H1 (cell line): ENCODE measurements around the gene ZMYM2. TPM values are rescaled to one million over a fixed set of nuclear protein-coding genes. Genes with fewer than 3 reads are reported as not detected.

Experiments
- CTCF ChIA-PET: fragments of 300-600 bp; sonication (Branson Sonifier 250); formaldehyde crosslinking; loops from one replicate; lab custom pipeline; 2021; ENCODE audit not compliant: partially characterized antibody; lab: Charles Lee
- POLR2A ChIA-PET: fragments of 300-600 bp; sonication (Branson Sonifier 250); formaldehyde crosslinking; loops from one replicate; lab custom pipeline; 2021; ENCODE audit warnings: inconsistent platforms; ENCODE audit not compliant: partially characterized antibody; lab: Charles Lee
- DNase-seq, 2 experiments: peaks; one replicate each; pipeline versions ENCODE4 v3.0.0 to v3.0.0-alpha.2; 2010 to 2022; ENCODE audit warnings: low spot score in 2 of 2, low read depth in 1 of 2, mixed read lengths in 1 of 2
- FAIRE-seq: peaks from 2 replicates; lab custom pipeline; 2011; peaks lifted over from hg19 to GRCh38; lab: Jason Lieb, UNC
- H2AFZ ChIP-seq: 2 replicates; pipeline ENCODE4 v1.8.1; 2012; ENCODE audit warnings: low read length, inconsistent platforms
- H2AK5ac ChIP-seq: 2 replicates; pipeline ENCODE4 v1.6.1; 2013; ENCODE audit warnings: low read depth, low read length
- H2BK120ac ChIP-seq: replicated peaks from 2 replicates; pipeline ENCODE3; 2013; ENCODE audit warnings: low read depth, low read length, inconsistent platforms
- H2BK12ac ChIP-seq: 2 replicates; pipeline ENCODE4 v1.6.1; 2013; ENCODE audit warnings: low read depth, low read length
- H2BK15ac ChIP-seq: 2 replicates; pipeline ENCODE4 v1.6.1; 2013; ENCODE audit warnings: low read length
- H2BK20ac ChIP-seq: 2 replicates; pipeline ENCODE4 v1.6.1; 2013; ENCODE audit warnings: low read length
- H2BK5ac ChIP-seq: 2 replicates; pipeline ENCODE4 v1.6.1; 2013; ENCODE audit warnings: low read depth, low read length
- H3K14ac ChIP-seq: 2 replicates; pipeline ENCODE4 v1.6.1; 2013; ENCODE audit warnings: inconsistent platforms; ENCODE audit not compliant: insufficient read length
- H3K18ac ChIP-seq: 2 replicates; pipeline ENCODE4 v1.6.1; 2013; ENCODE audit warnings: low read length; ENCODE audit errors: extremely low read depth
- H3K23ac ChIP-seq: 2 replicates; pipeline ENCODE4 v1.6.1; 2013; ENCODE audit warnings: inconsistent platforms; ENCODE audit not compliant: insufficient read length
- H3K23me2 ChIP-seq: 2 replicates; pipeline ENCODE4 v1.6.1; 2013; ENCODE audit warnings: low read depth, low read length
- H3K27ac ChIP-seq: 2 replicates; pipeline ENCODE4 v1.6.1; 2011; ENCODE audit warnings: low read depth, low read length, inconsistent platforms
- H3K27me3 ChIP-seq, 4 experiments: replicated peaks in 1 of 4; 1 replicate in 1 of 4; 2 replicates in 3 of 4; pipeline versions ENCODE4 v1.6.1 to v1.8.1; 2011 to 2013; ENCODE audit warnings: low read length in 3 of 4, mild to moderate bottlenecking in 3 of 4, inconsistent platforms in 2 of 4, mixed read lengths in 2 of 4, moderate library complexity in 1 of 4; ENCODE audit not compliant: control insufficient read depth in 3 of 4, insufficient read depth in 3 of 4; ENCODE audit errors: extremely low read depth in 1 of 4
- H3K36me3 ChIP-seq, 4 experiments: 2 replicates each; pipeline versions ENCODE4 v1.6.1 to v1.8.1; 2011 to 2013; ENCODE audit warnings: mild to moderate bottlenecking in 4 of 4, low read length in 3 of 4, moderate library complexity in 2 of 4, control low read depth in 1 of 4, inconsistent platforms in 1 of 4; ENCODE audit not compliant: insufficient read depth in 4 of 4, control insufficient read depth in 2 of 4
- H3K4ac ChIP-seq: replicated peaks from 2 replicates; pipeline ENCODE3; 2013; ENCODE audit warnings: low read length, low read depth, mixed read lengths, inconsistent platforms; ENCODE audit not compliant: insufficient read length
- H3K4me1 ChIP-seq, 4 experiments: replicated peaks in 1 of 4; 1 replicate in 1 of 4; 2 replicates in 3 of 4; pipeline versions ENCODE4 v1.6.1 to v1.8.1; 2011 to 2013; ENCODE audit warnings: low read length in 3 of 4, inconsistent platforms in 2 of 4, mixed read lengths in 1 of 4; ENCODE audit not compliant: insufficient read depth in 4 of 4, control insufficient read depth in 3 of 4
- H3K4me2 ChIP-seq, 2 experiments: 2 replicates each; pipeline versions ENCODE4 v1.6.1 to v1.8.1; 2011 to 2013; ENCODE audit warnings: low read depth in 2 of 2, low read length in 2 of 2, control low read depth in 1 of 2, inconsistent platforms in 1 of 2, mild to moderate bottlenecking in 1 of 2; ENCODE audit not compliant: insufficient read depth in 1 of 2
- H3K4me3 ChIP-seq, 4 experiments: fragments of 200-600, 300-600 bp in 1 of 4; sonication (generic), shearing (Covaris generic), sonication (Bioruptor Twin) in 1 of 4; 2 replicates each; pipeline versions ENCODE4 v1.5.1 to v1.8.1; 2011 to 2016; ENCODE audit warnings: low read length in 4 of 4, low read depth in 3 of 4, control low read depth in 2 of 4, inconsistent platforms in 2 of 4, mild to moderate bottlenecking in 2 of 4, mixed read lengths in 1 of 4, moderate library complexity in 1 of 4; ENCODE audit not compliant: insufficient read depth in 2 of 4; ENCODE audit errors: extremely low read depth in 1 of 4
- H3K56ac ChIP-seq: replicated peaks from 2 replicates; pipeline ENCODE3; 2013; ENCODE audit warnings: low read depth, mild to moderate bottlenecking, mixed read lengths, low read length, inconsistent platforms; ENCODE audit not compliant: insufficient read length
- H3K79me1 ChIP-seq: 2 replicates; pipeline ENCODE4 v1.6.1; 2013; ENCODE audit warnings: low read depth, low read length, control low read depth
- H3K79me2 ChIP-seq, 2 experiments: 2 replicates each; pipeline versions ENCODE4 v1.6.1 to v1.8.1; 2012 to 2013; ENCODE audit warnings: low read length in 2 of 2, mild to moderate bottlenecking in 2 of 2, inconsistent platforms in 1 of 2; ENCODE audit not compliant: insufficient read depth in 2 of 2, control insufficient read depth in 1 of 2
- H3K9ac ChIP-seq, 4 experiments: replicated peaks in 1 of 4; 1 replicate in 1 of 4; 2 replicates in 3 of 4; pipeline versions ENCODE4 v1.6.1 to v1.8.1; 2011 to 2013; ENCODE audit warnings: low read depth in 3 of 4, low read length in 3 of 4, control low read depth in 2 of 4, mild to moderate bottlenecking in 2 of 4, moderate library complexity in 2 of 4, inconsistent platforms in 1 of 4; ENCODE audit errors: extremely low read depth in 1 of 4
- H3K9me3 ChIP-seq, 2 experiments: 2 replicates each; pipeline versions ENCODE4 v1.6.1 to v1.8.1; 2012 to 2013; ENCODE audit warnings: mild to moderate bottlenecking in 2 of 2, moderate library complexity in 2 of 2, control low read depth in 1 of 2, inconsistent platforms in 1 of 2, low read depth in 1 of 2, low read length in 1 of 2, mixed read lengths in 1 of 2; ENCODE audit not compliant: insufficient read depth in 2 of 2
- H4K20me1 ChIP-seq, 2 experiments: replicated peaks in 1 of 2; 2 replicates each; pipeline versions ENCODE3 to v1.8.1; 2011 to 2013; ENCODE audit warnings: inconsistent platforms in 2 of 2, low read length in 2 of 2, mild to moderate bottlenecking in 1 of 2; ENCODE audit not compliant: insufficient read depth in 2 of 2, control insufficient read depth in 1 of 2
- H4K5ac ChIP-seq: 2 replicates; pipeline ENCODE4 v1.6.1; 2013; ENCODE audit warnings: low read length, low read depth, mixed read lengths, inconsistent platforms; ENCODE audit not compliant: insufficient read length
- H4K8ac ChIP-seq: 2 replicates; pipeline ENCODE4 v1.8.0; 2013; ENCODE audit warnings: mild to moderate bottlenecking, moderate library complexity, low read length, inconsistent platforms; ENCODE audit not compliant: insufficient read depth; ENCODE audit errors: extremely low read depth
- H4K91ac ChIP-seq: replicated peaks from 2 replicates; pipeline ENCODE3; 2013; ENCODE audit warnings: low read length, mixed read lengths, inconsistent platforms; ENCODE audit not compliant: insufficient read length
- BACH1 ChIP-seq: IDR thresholded peaks from 2 replicates; pipeline ENCODE4 v1.6.1; 2012; ENCODE audit warnings: low read length, improper control_type of control experiment
- CTBP2 ChIP-seq: IDR thresholded peaks from 2 replicates; pipeline ENCODE4 v1.7.0; 2011; ENCODE audit warnings: borderline replicate concordance, mild to moderate bottlenecking, moderate library complexity, mixed read lengths, low read length; ENCODE audit not compliant: insufficient read depth, insufficient read length
- EZH2 ChIP-seq: fragments of 200-600 bp; sonication (generic); IDR thresholded peaks from 2 replicates; pipeline ENCODE4 v1.7.1; 2012; ENCODE audit warnings: low read depth, mild to moderate bottlenecking, moderate library complexity, low read length, inconsistent platforms; ENCODE audit not compliant: severe bottlenecking
- JUND ChIP-seq: IDR thresholded peaks from 2 replicates; pipeline ENCODE4 v1.6.1; 2011; ENCODE audit warnings: mild to moderate bottlenecking, improper control_type of control experiment, low read length
- SAP30 ChIP-seq: fragments of 300-600 bp; sonication (generic); IDR thresholded peaks from 2 replicates; pipeline ENCODE4 v1.7.1; 2012; ENCODE audit warnings: low read length, moderate library complexity, mild to moderate bottlenecking, inconsistent platforms; ENCODE audit not compliant: insufficient read depth, insufficient replicate concordance
- SP4 ChIP-seq: IDR thresholded peaks from 2 replicates; pipeline ENCODE4 v1.6.1; 2012; ENCODE audit warnings: low read length, inconsistent platforms
- SUZ12 ChIP-seq: fragments of 200-600 bp; sonication (generic); IDR thresholded peaks from 2 replicates; pipeline ENCODE4 v1.6.1; 2012; ENCODE audit warnings: mild to moderate bottlenecking, inconsistent platforms, low read length, moderate library complexity, mixed read lengths
- YY1 ChIP-seq: IDR thresholded peaks from 2 replicates; pipeline ENCODE4 v1.6.1; 2011; ENCODE audit warnings: low read depth, mild to moderate bottlenecking, low read length
- WGBS, 2 experiments: shearing (Covaris generic) in 1 of 2; methylation state at CpG; one replicate each; pipeline versions ENCODE4 v1.1.6 to v1.1.7; 2013 to 2015; ENCODE audit warnings: low lambda C conversion rate in 2 of 2, mixed read lengths in 2 of 2, inconsistent platforms in 1 of 2, low coverage in 1 of 2, missing lambda C conversion rate in 1 of 2; ENCODE audit not compliant: insufficient replicate concordance in 2 of 2, insufficient coverage in 1 of 2, insufficient read length in 1 of 2; ENCODE audit errors: extremely low coverage in 1 of 2, missing lambda C conversion rate in 1 of 2; 5-methylcytosine and 5-hydroxymethylcytosine counted together
- polyA plus RNA-seq, 7 experiments: library from polyadenylated mRNA; depleted of rRNA in 3 of 7; stranded (reverse) in 5 of 7; unstranded in 2 of 7; fragments of >200 nt in 5 of 7; fragments of 200-250 nt in 2 of 7; gene quantifications; 1 replicate in 5 of 7; 2 replicates in 1 of 7; 4 replicates in 1 of 7; pipeline versions ENCODE4 v1.2.1 to v1.2.3, GENCODE V29; 2011 to 2013; ENCODE audit warnings: missing spikeins in 2 of 7, mixed read lengths in 2 of 7
- total RNA-seq: library from RNA; stranded (reverse); fragmentation: NEBNext Ultra II Directional; extraction: Animal tissue kit (Norgen Biotek cat#: 25700); gene quantifications from 2 replicates; pipeline ENCODE4 v1.2.1, GENCODE V29; 2021

The ZMYM2 gene
- total and polyA plus RNA-seq, 2 of the 8 experiments (the other 6 are each of a cell fraction or from before 2014, with no cell fraction given): 41.2 to 159 TPM

DNA sequence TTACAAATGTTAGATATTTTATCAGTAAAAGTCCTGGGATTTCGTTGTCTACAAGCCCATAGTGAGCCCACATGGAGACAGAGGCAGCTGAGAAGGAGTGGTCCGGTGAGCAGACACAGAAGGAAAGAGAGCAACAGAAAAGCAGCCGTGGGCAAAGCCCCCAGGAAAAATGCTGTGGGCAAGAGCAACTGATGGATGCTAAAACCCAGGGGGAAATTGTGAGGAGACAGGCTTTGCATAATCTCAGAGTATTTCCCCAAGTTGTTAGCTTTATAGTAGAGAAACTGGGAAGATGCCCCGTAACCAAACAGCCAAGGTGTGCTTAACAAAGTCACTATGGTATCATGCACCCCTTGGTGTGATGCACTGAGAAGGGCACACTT is 167.2 kb downstream of the ZMYM2 start:
- no peak overlapping the region for H3K18ac ChIP-seq
- peaks cover 25% of the 10 kb centered on the region for H3K23me2 ChIP-seq
- H2AFZ ChIP-seq: no peak overlapping the region
- 79% methylated on average over 4 of the region's 4 CpGs; no CpG with 5 or more reads in 1 of the 2 experiments for WGBS, 2 experiments
- no peak overlapping the region for H3K23ac ChIP-seq
- no peak overlapping the region for H4K91ac ChIP-seq
- no peaks in the 10 kb centered on the region for H3K79me1 ChIP-seq
- ChIA-PET CTCF (interaction anchor here (0.6 to 2.6 kb wide), 4 partner anchors 9 to 38 kb away, joined by 3 to 10 read pairs (median 6); no protein-coding TSS in a partner anchor), POLR2A (interaction anchor here (0.9 kb wide), 1 partner anchor 262 kb away, joined by 4 read pairs; the partner anchor contains the start of gene ZMYM5)
- no peak overlapping the region for H4K5ac ChIP-seq
- H3K36me3 ChIP-seq: no peaks in the 10 kb centered on the region
- peaks cover 0 to 20% (median 13%) of the 10 kb centered on the region in 4 experiments; a peak in 6 of 7 replicates for H3K27me3 ChIP-seq
- H3K14ac ChIP-seq: no peak overlapping the region
- no peak overlapping the region for H3K4me2 ChIP-seq
- no peak overlapping the region for H3K4me3 ChIP-seq
- no peak overlapping the region for H2BK5ac ChIP-seq
- H2BK120ac ChIP-seq: no peak overlapping the region
- peaks cover 0 to 7% (median 2%) of the 10 kb centered on the region in 4 experiments; a peak in 5 of 7 replicates for H3K4me1 ChIP-seq
- no peak overlapping the region for H3K56ac ChIP-seq
- H3K27ac ChIP-seq: no peak overlapping the region
- no peak overlapping the region for H2AK5ac ChIP-seq
- H2BK20ac ChIP-seq: no peak overlapping the region
- H3K79me2 ChIP-seq: no peaks in the 10 kb centered on the region
- no peak overlapping the region for H4K8ac ChIP-seq
- TF ChIP-seq SP4 (no peak), EZH2 (no peak), SAP30 (no peak), JUND (no peak), SUZ12 (no peak), CTBP2 (no peak), YY1 (no peak), BACH1 (no peak)
- no peak overlapping the region for H3K9ac ChIP-seq
- no peak overlapping the region for H3K4ac ChIP-seq
- H2BK15ac ChIP-seq: no peak overlapping the region
- no peaks in the 10 kb centered on the region for H3K9me3 ChIP-seq
- DNase-seq (no peak), FAIRE-seq (no peak)
- H4K20me1 ChIP-seq: no peaks in the 10 kb centered on the region
- H2BK12ac ChIP-seq: no peak overlapping the region
